HG03439 (cell line): ENCODE results near the gene ROR1.

Experiments
- ATAC-seq: cut with Tn5 transposase; IDR thresholded peaks from one replicate; pipeline ENCODE4 v1.9.1; 2021; ENCODE audit warnings: mild to moderate bottlenecking, moderate library complexity; ENCODE audit not compliant: unreplicated experiment

ROR1 gene

GRCh38 chr1:63906047-63906704 lies 132.4 kb downstream of the ROR1 start:
- no peak for ATAC-seq

GRCh38 chr1:63907051-63907450 lies 133.2 kb downstream of the ROR1 start:
- no peak for ATAC-seq

- no peak for ATAC-seq
These were observed 134.2 kb downstream of the ROR1 start for GRCh38 chr1:63908016-63908415.

- no peak for ATAC-seq
These were observed 135.7 kb downstream of the ROR1 start for GRCh38 chr1:63909526-63909925.

- no peak for ATAC-seq
These were observed 137.2 kb downstream of the ROR1 start for GRCh38 chr1:63911049-63911448.

- no peak for ATAC-seq
These were observed 138.8 kb downstream of the ROR1 start for GRCh38 chr1:63912643-63913042.

- no peak for ATAC-seq
These were observed 139.7 kb downstream of the ROR1 start for GRCh38 chr1:63913533-63913932.

GRCh38 chr1:63914241-63914640 lies 140.4 kb downstream of the ROR1 start:
- ATAC-seq: no peak

GRCh38 chr1:63914706-63915105 lies 140.9 kb downstream of the ROR1 start:
- no peak for ATAC-seq

GRCh38 chr1:63915121-63915520 lies 141.3 kb downstream of the ROR1 start:
- no peak for ATAC-seq

- no peak for ATAC-seq
These were observed 142.9 kb downstream of the ROR1 start for GRCh38 chr1:63916485-63917360.

- no peak for ATAC-seq
These were observed 144.0 kb downstream of the ROR1 start for GRCh38 chr1:63917571-63918417.

- ATAC-seq: no peak
These were observed 144.7 kb downstream of the ROR1 start for GRCh38 chr1:63918418-63918945.

GRCh38 chr1:63920154-63921117 lies 146.6 kb downstream of the ROR1 start:
- ATAC-seq: no peak

GRCh38 chr1:63921359-63921758 lies 147.5 kb downstream of the ROR1 start:
- no peak for ATAC-seq

- no peak for ATAC-seq
These were observed 148.0 kb downstream of the ROR1 start for GRCh38 chr1:63921802-63922201.

GRCh38 chr1:63922848-63923247 lies 149.0 kb downstream of the ROR1 start:
- ATAC-seq: no peak

- ATAC-seq: no peak
These were observed 149.5 kb downstream of the ROR1 start for GRCh38 chr1:63923302-63923701.

- no peak for ATAC-seq
These were observed 150.8 kb downstream of the ROR1 start for GRCh38 chr1:63924600-63924999.
